HCT116 (cell line): ENCODE measurements around the gene MANBA. TPM values are rescaled to one million over a fixed set of nuclear protein-coding genes. Genes with fewer than 3 reads are reported as not detected.

Experiments used
- ATAC-seq: fragments of 200-7000 bp; cut with Tn5 transposase; 2 replicates; pipeline ENCODE4 v1.9.1; 2020; ENCODE audit warnings: mild to moderate bottlenecking, moderate library complexity
- BruUV-seq: library from RNA; stranded (reverse); fragments of 400-500 nt; replicated peaks from 2 replicates; lab custom pipeline; 2021; lab: Mats Ljungman, UMichigan
- CTCF ChIA-PET: fragments of 300-600 bp; sonication (Branson Sonifier 250); formaldehyde crosslinking; loops from one replicate; lab custom pipeline; 2021; ENCODE audit warnings: antibody characterized with exemption; lab: Charles Lee
- POLR2A ChIA-PET: fragments of 300-600, 350-600 bp; sonication (Branson Sonifier 250); formaldehyde crosslinking; loops from one replicate; lab custom pipeline; 2021; ENCODE audit warnings: antibody characterized with exemption; lab: Charles Lee
- RAD21 ChIA-PET, 2 experiments: fragments of 300-600 bp; sonication (Branson Sonifier 250); formaldehyde crosslinking; loops; one replicate each; lab custom pipeline; 2023; ENCODE audit warnings: low total read pairs in 2 of 2; ENCODE audit not compliant: uncharacterized antibody in 2 of 2, unreplicated experiment in 2 of 2, low non-redundant PET in 1 of 2; lab: Charles Lee
- DNase-seq: peaks from one replicate; pipeline ENCODE4 v3.0.0-alpha.2; 2010; ENCODE audit warnings: low read depth, low spot score
- H2AFZ ChIP-seq: fragments of 200-600 bp; shearing (Covaris generic), sonication (generic); 2 replicates; pipeline ENCODE4 v1.6.1; 2017; ENCODE audit warnings: low read depth, mixed run types, mixed read lengths, antibody characterized with exemption, low read length; ENCODE audit not compliant: poor library complexity, severe bottlenecking
- H3K27ac ChIP-seq: 2 replicates; pipeline ENCODE4 v1.5.1; 2012; ENCODE audit warnings: low read depth, low read length
- H3K27me3 ChIP-seq: fragments of 200-600 bp; sonication (generic); 2 replicates; pipeline ENCODE4 v1.6.1; 2016; ENCODE audit warnings: mixed run types, low read length, mixed read lengths; ENCODE audit not compliant: insufficient read depth
- H3K36me3 ChIP-seq, 2 experiments: fragments of 200-500 bp in 1 of 2; fragments of 200-600 bp in 1 of 2; sonication (Bioruptor generic) in 1 of 2; sonication (generic) in 1 of 2; 2 replicates each; pipeline versions ENCODE4 v1.5.1 to v1.6.1; 2014 to 2016; ENCODE audit warnings: low read length in 2 of 2, inconsistent platforms in 1 of 2, mixed read lengths in 1 of 2, mixed run types in 1 of 2; ENCODE audit not compliant: insufficient read depth in 2 of 2, control insufficient read depth in 1 of 2
- H3K4me1 ChIP-seq, 2 experiments: fragments of 200-600 bp in 1 of 2; sonication (generic) in 1 of 2; 2 replicates each; pipeline versions ENCODE4 v1.5.1 to v1.6.1; 2012 to 2017; ENCODE audit warnings: low read length in 2 of 2, inconsistent platforms in 1 of 2, mild to moderate bottlenecking in 1 of 2, mixed read lengths in 1 of 2, mixed run types in 1 of 2, moderate library complexity in 1 of 2; ENCODE audit not compliant: insufficient read depth in 2 of 2, control insufficient read depth in 1 of 2
- H3K4me2 ChIP-seq: fragments of 200-600 bp; sonication (generic); 2 replicates; pipeline ENCODE4 v1.6.1; 2017; ENCODE audit warnings: mixed run types, low read length, mixed read lengths
- H3K4me3 ChIP-seq, 2 experiments: fragments of 200-600 bp in 1 of 2; sonication (generic) in 1 of 2; replicated peaks in 1 of 2; 2 replicates each; pipeline ENCODE4 v1.5.1; 2011 to 2016; ENCODE audit warnings: low read length in 2 of 2, control low read depth in 1 of 2, low read depth in 1 of 2, mild to moderate bottlenecking in 1 of 2, mixed read lengths in 1 of 2, mixed run types in 1 of 2
- H3K79me2 ChIP-seq: fragments of 200-600 bp; sonication (generic); 2 replicates; pipeline ENCODE4 v1.6.1; 2017; ENCODE audit warnings: mild to moderate bottlenecking, mixed run types, low read length, moderate library complexity, mixed read lengths; ENCODE audit not compliant: insufficient read depth
- H3K9ac ChIP-seq: fragments of 200-600 bp; sonication (generic); 2 replicates; pipeline ENCODE4 v1.6.1; 2016; ENCODE audit warnings: low read length, mixed read lengths
- H3K9me2 ChIP-seq: fragments of 200-600 bp; sonication (generic), shearing (Covaris generic); 2 replicates; pipeline ENCODE4 v1.6.1; 2017; ENCODE audit warnings: mixed run types, mild to moderate bottlenecking, moderate library complexity; ENCODE audit not compliant: insufficient read depth
- H3K9me3 ChIP-seq, 2 experiments: fragments of 200-500 bp in 1 of 2; fragments of 200-600 bp in 1 of 2; sonication (Bioruptor generic) in 1 of 2; sonication (generic) in 1 of 2; 2 replicates each; pipeline ENCODE4 v1.6.1; 2014 to 2017; ENCODE audit warnings: low read length in 2 of 2, mixed read lengths in 2 of 2, inconsistent platforms in 1 of 2, low read depth in 1 of 2, mild to moderate bottlenecking in 1 of 2, mixed run types in 1 of 2, moderate library complexity in 1 of 2; ENCODE audit not compliant: control insufficient read depth in 1 of 2, insufficient read depth in 1 of 2
- H4K20me1 ChIP-seq: fragments of 200-600 bp; sonication (generic), shearing (Covaris generic); 2 replicates; pipeline ENCODE4 v1.6.1; 2017; ENCODE audit warnings: mixed run types, mild to moderate bottlenecking, moderate library complexity; ENCODE audit not compliant: insufficient read depth
- CBX3 ChIP-seq: IDR thresholded peaks from 2 replicates; pipeline ENCODE4 v1.6.1; 2012; ENCODE audit warnings: low read depth
- EGR1 ChIP-seq: IDR thresholded peaks from 2 replicates; pipeline ENCODE4 v1.6.1; 2012; ENCODE audit warnings: low read depth
- EZH2 ChIP-seq: fragments of 200-600 bp; sonication (generic); IDR thresholded peaks from 2 replicates; pipeline ENCODE4 v1.6.1; 2017; ENCODE audit warnings: antibody characterized with exemption, mixed run types
- EZH2phosphoT487 ChIP-seq: fragments of 200-600 bp; IDR thresholded peaks from 2 replicates; pipeline ENCODE4 v1.6.1; 2018; ENCODE audit warnings: antibody characterized with exemption, borderline replicate concordance
- POLR2A ChIP-seq: IDR thresholded peaks from 2 replicates; pipeline ENCODE4 v1.7.0; 2011; ENCODE audit warnings: borderline replicate concordance; ENCODE audit not compliant: insufficient read depth, insufficient read length; ENCODE audit errors: extremely low read depth
- POLR2AphosphoS5 ChIP-seq: IDR thresholded peaks from 2 replicates; pipeline ENCODE4 v1.6.1; 2011; ENCODE audit warnings: mild to moderate bottlenecking, low read depth, low read length, moderate library complexity
- RAD21 ChIP-seq: IDR thresholded peaks from 2 replicates; pipeline ENCODE4 v1.6.1; 2012; ENCODE audit warnings: low read depth, mild to moderate bottlenecking
- SIN3A ChIP-seq: IDR thresholded peaks from 2 replicates; pipeline ENCODE4 v1.6.1; 2012; ENCODE audit warnings: low read depth
- SP1 ChIP-seq: IDR thresholded peaks from 2 replicates; pipeline ENCODE4 v1.6.1; 2012; ENCODE audit warnings: low read depth
- TCF7L2 ChIP-seq: IDR thresholded peaks from 2 replicates; pipeline ENCODE4 v1.7.0; 2011; ENCODE audit warnings: borderline replicate concordance, inconsistent platforms; ENCODE audit not compliant: insufficient read depth, insufficient read length; ENCODE audit errors: extremely low read depth
- ZFX ChIP-seq: fragments of 450-650 bp; IDR thresholded peaks from 2 replicates; pipeline ENCODE4 v1.6.1; 2017
- ZNF274 ChIP-seq: fragments of 200-500 bp; sonication (Bioruptor generic); IDR thresholded peaks from 2 replicates; pipeline ENCODE4 v1.6.1; 2014; ENCODE audit warnings: mild to moderate bottlenecking, low read depth, low read length, inconsistent platforms
- intact Hi-C: fragments of 100-400 bp; cut with micrococcal nuclease; formaldehyde crosslinking; loops from 2 replicates; pipeline ENCODE4 v1.10.0; 2022
- total RNA-seq: library from RNA; stranded (reverse); gene quantifications from one replicate; pipeline ENCODE4 v1.2.1, GENCODE V29; 2021; ENCODE audit not compliant: unreplicated experiment
- TF ChIP-seq, protein P1 (sequence below), 3 experiments: fragments of 200-600 bp in 1 of 3; sonication (generic) in 1 of 3; IDR thresholded peaks in 2 of 3; conservative IDR thresholded peaks in 1 of 3; 2 replicates each; pipeline ENCODE4 v1.5.1; 2012 to 2017; ENCODE audit warnings: low read depth in 2 of 3, low read length in 2 of 3, antibody characterized with exemption in 1 of 3, borderline replicate concordance in 1 of 3, control low read depth in 1 of 3, mild to moderate bottlenecking in 1 of 3, mixed read lengths in 1 of 3, mixed run types in 1 of 3, moderate library complexity in 1 of 3; ENCODE audit not compliant: insufficient read depth in 1 of 3
- TF ChIP-seq, protein P2 (sequence below): IDR thresholded peaks from 2 replicates; pipeline ENCODE4 v1.6.1; 2011; ENCODE audit warnings: mild to moderate bottlenecking, low read length, moderate library complexity; ENCODE audit not compliant: insufficient replicate concordance; ENCODE audit errors: extremely low read depth
- TF ChIP-seq, protein P3 (sequence below): IDR thresholded peaks from 2 replicates; pipeline ENCODE4 v1.6.1; 2012

The MANBA gene
- total RNA-seq, 1 experiment from 2014 or later: 21.3 TPM

DNA sequence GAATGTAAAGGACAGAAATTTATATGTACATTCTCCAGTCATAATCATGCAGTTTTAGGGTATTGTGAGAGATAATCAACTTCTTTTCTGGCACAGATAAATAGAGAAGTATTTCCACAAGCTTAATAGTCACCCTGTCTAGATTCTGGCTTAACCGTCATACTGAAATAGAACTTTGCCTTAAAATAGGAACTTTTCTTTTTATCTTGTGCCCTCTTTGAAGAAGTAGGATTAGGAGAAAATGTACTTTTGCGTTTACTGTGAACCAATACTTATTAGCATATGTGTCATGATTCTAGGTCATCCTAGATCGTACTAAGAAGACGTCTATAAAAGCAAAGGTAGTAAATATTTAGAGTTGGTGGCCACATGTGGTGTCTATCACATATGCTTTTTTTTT is 164.2 kb downstream of the MANBA start:
- ATAC-seq: no peak
- peaks cover 2 to 12% of the 10 kb centered on the region in 2 experiments; a peak in 3 of 4 replicates for H3K36me3 ChIP-seq
- no TSS peak for BruUV-seq

DNA sequence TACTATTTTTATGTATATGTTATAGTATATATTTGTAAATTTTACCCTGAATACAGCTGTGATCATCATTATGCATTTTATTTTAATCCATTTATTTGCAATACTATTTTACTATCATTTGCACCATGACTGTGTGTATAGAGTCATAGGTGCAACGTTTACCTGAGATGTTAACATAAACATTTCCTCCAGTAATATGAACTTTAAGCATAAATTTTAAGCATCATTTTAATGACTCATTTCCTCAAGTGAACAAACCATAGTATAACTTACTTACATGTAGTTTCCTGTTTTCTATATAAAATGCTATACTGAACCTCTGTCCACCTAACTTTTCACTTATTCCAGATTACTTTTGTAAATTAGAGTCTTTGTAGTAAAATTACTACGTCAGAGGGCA is 166.8 kb downstream of the MANBA start:
- 0 out of 2 replicates have a peak, but pooled peaks cover 2% of the 10 kb centered on the region for H4K20me1 ChIP-seq
- H3K79me2 ChIP-seq: no peaks in the 10 kb centered on the region
- no peak overlapping the region for H2AFZ ChIP-seq
- BruUV-seq: no TSS peak
- no peaks in the 10 kb centered on the region for H3K9me2 ChIP-seq
- H3K27ac ChIP-seq: no peak overlapping the region
- no peaks in the 10 kb centered on the region for H3K4me1 ChIP-seq
- H3K4me2 ChIP-seq: no peak overlapping the region
- CTCF ChIA-PET: no interaction called here
- ATAC-seq: no peak
- peaks cover 2 to 12% of the 10 kb centered on the region in 2 experiments; a peak in 3 of 4 replicates for H3K36me3 ChIP-seq
- no peak for DNase-seq
- RAD21 ChIA-PET: no interaction called here
- no peaks in the 10 kb centered on the region for H3K27me3 ChIP-seq
- no peak overlapping the region for H3K9ac ChIP-seq
- H3K4me3 ChIP-seq: no peak overlapping the region
- intact Hi-C loops: no loop called here
- POLR2A ChIA-PET: no interaction called here
- H3K9me3 ChIP-seq: no peaks in the 10 kb centered on the region; a peak in 1 of 4 replicates
- TF ChIP-seq EGR1 (no peak), EZH2 (no peak), TCF7L2 (no peak), CBX3 (no peak), ZFX (no peak), RAD21 (no peak), ZNF274 (no peak), POLR2A (no peak), EZH2phosphoT487 (no peak), POLR2AphosphoS5 (no peak)
- TF ChIP-seq, protein P1, sequence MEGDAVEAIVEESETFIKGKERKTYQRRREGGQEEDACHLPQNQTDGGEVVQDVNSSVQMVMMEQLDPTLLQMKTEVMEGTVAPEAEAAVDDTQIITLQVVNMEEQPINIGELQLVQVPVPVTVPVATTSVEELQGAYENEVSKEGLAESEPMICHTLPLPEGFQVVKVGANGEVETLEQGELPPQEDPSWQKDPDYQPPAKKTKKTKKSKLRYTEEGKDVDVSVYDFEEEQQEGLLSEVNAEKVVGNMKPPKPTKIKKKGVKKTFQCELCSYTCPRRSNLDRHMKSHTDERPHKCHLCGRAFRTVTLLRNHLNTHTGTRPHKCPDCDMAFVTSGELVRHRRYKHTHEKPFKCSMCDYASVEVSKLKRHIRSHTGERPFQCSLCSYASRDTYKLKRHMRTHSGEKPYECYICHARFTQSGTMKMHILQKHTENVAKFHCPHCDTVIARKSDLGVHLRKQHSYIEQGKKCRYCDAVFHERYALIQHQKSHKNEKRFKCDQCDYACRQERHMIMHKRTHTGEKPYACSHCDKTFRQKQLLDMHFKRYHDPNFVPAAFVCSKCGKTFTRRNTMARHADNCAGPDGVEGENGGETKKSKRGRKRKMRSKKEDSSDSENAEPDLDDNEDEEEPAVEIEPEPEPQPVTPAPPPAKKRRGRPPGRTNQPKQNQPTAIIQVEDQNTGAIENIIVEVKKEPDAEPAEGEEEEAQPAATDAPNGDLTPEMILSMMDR (IDR thresholded peaks at IDR 0.05 in 2 of 3, conservative IDR thresholded peaks at IDR 0.05 in 1 of 3; ENCODE audit: borderline replicate concordance in 1 of 3, insufficient read depth in 1 of 3, low read depth in 2 of 3, low read length in 2 of 3): no peak

More for the DNA sequence above, 164.2 kb downstream of the MANBA start:
- ChIA-PET RAD21 (no interaction called here), CTCF (no interaction called here), POLR2A (no interaction called here)
- Histone ChIP-seq H3K4me1 (no peaks in the 10 kb centered on the region), H3K27me3 (no peaks in the 10 kb centered on the region), H4K20me1 (0 out of 2 replicates have a peak, but pooled peaks cover 2% of the 10 kb centered on the region), H3K4me3 (no peak overlapping the region), H2AFZ (no peak overlapping the region), H3K9ac (no peak overlapping the region), H3K4me2 (no peak overlapping the region), H3K9me3 (no peaks in the 10 kb centered on the region), H3K9me2 (no peaks in the 10 kb centered on the region), H3K27ac (no peak overlapping the region), H3K79me2 (no peaks in the 10 kb centered on the region)
- intact Hi-C loops: no loop called here
- TF ChIP-seq SIN3A (no peak), RAD21 (no peak), TCF7L2 (no peak), SP1 (no peak)
- TF ChIP-seq, protein P2, sequence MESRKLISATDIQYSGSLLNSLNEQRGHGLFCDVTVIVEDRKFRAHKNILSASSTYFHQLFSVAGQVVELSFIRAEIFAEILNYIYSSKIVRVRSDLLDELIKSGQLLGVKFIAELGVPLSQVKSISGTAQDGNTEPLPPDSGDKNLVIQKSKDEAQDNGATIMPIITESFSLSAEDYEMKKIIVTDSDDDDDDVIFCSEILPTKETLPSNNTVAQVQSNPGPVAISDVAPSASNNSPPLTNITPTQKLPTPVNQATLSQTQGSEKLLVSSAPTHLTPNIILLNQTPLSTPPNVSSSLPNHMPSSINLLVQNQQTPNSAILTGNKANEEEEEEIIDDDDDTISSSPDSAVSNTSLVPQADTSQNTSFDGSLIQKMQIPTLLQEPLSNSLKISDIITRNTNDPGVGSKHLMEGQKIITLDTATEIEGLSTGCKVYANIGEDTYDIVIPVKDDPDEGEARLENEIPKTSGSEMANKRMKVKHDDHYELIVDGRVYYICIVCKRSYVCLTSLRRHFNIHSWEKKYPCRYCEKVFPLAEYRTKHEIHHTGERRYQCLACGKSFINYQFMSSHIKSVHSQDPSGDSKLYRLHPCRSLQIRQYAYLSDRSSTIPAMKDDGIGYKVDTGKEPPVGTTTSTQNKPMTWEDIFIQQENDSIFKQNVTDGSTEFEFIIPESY: no peak
- TF ChIP-seq, protein P3, sequence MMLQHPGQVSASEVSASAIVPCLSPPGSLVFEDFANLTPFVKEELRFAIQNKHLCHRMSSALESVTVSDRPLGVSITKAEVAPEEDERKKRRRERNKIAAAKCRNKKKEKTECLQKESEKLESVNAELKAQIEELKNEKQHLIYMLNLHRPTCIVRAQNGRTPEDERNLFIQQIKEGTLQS: no peak
- DNase-seq: no peak
